ENCODE measurements around the gene RNF130.

RNF130 gene

GRCh38 chr5:180083529-180084060 is 12.0 kb upstream of the RNF130 start:
- no peak for DNase-seq

DNA sequence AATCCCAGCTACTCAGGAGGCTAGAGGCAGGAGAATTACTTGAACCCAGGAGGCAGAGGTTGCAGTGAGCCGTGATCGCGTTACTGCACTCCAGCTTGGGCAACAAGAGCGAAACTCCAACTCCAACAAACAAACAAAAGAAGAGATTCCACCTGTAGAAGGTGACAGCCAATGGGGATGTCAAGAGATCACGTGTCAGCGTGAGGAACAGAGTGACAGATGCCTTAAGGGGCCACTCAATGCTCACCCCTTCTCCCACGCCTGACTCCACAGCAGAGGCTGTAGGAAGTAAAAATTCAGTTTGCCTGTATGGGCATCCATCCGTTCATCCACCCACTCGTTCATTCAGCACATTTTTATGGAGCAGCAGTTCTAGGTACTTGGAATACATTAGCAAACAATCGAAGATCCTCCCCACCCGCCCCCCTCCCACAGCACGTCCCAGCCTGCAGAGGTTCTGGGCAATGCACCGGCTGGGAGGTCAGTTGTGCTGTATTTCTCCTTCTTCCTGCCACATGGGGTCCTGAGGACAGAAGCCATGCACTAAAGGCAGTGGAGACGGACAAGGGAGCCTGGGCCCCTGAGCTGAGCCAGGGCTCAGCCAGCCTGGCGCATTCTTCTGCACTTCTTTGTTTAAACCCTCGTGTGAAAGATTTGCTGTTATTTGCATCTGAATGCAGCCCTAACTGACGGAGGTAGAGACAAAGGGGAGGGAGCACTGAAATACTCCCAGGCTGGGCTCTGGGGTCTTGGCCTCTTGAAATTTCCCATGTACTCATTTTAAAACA is 11.3 kb upstream of the RNF130 start:
- DNase-seq = no peak

- no peak for DNase-seq
Measured at GRCh38 chr5:180081481-180081880, 9.9 kb upstream of the RNF130 start.

DNA sequence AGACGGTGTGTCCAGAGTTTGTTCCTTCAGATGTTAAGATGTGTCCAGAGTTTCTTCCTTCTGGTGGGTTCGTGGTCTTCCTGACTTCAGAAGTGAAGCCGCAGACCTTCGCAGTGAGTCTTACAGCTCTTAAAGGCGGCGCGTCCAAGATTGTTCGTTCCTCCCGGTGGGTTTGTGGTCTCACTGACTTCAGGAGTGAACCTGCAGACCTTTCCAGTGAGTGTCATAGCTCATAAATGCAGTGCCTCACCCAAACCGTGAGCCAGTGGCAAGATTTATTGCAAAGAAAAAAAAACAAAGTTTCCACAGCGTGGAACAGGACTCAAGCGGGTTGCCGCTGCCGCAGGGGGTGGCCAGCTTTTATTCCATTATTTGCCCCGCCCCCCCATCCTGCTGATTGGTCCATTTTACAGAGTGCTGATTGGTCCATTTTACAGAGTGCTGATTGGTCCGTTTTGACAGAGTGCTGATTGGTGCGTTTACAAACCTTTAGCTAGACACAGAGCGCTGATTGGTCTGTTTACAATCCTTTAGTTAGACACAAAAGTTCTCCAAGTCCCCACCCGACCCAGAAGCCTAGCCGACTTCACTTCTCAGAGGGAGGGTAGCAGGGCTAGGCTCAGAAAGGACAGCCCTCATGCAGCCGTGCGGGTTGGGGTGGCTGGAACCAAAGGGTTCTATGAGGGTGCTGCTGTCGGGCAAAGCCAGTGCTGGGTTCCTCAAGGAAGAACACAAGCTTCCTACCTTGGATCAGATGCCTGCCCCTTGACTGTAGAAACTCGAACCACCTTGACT is 9.1 kb upstream of the RNF130 start:
- peak; percentile 36 for DNase-seq

GRCh38 chr5:180079702-180080466 is 8.3 kb upstream of the RNF130 start:
- no peak for DNase-seq

- no peak for DNase-seq
Measured at GRCh38 chr5:180078348-180078747, 6.8 kb upstream of the RNF130 start.

GRCh38 chr5:180077594-180078284 is 6.2 kb upstream of the RNF130 start:
- no peak for DNase-seq

GRCh38 chr5:180075703-180076102 is 4.1 kb upstream of the RNF130 start:
- no peak for DNase-seq

DNA sequence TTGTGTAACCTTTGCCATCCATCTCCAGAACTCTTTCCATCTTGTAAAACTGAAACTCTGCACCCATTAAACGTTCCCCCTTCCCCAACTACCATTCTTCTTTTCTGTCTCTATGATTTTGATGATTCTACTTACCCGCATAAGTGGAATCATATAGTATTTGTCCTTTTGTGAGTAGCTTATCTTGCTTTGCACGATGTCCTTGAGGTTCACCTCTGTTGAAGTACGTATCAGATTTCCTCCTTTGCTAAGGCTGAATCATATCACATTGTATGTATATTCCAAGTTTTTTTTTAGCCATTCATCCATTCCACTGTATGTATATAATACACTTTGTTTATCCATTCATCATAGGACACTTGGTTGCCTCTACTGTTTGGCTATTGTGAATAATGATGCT is 2.9 kb upstream of the RNF130 start:
- no peak for DNase-seq

GRCh38 chr5:180072556-180072955 is 997 bp upstream of the RNF130 start:
- DNase-seq = no peak

- DNase-seq = no peak
Measured at GRCh38 chr5:180072256-180072548, 643 bp upstream of the RNF130 start.

- DNase-seq = no peak
Measured at GRCh38 chr5:180070756-180071530, 616 bp downstream of the RNF130 start.

GRCh38 chr5:180069589-180070247 is 1.8 kb downstream of the RNF130 start:
- DNase-seq = peak; percentile 47

GRCh38 chr5:180068519-180069090 is 3.0 kb downstream of the RNF130 start:
- no peak for DNase-seq

- no peak for DNase-seq
Measured at GRCh38 chr5:180067986-180068385, 3.6 kb downstream of the RNF130 start.

DNA sequence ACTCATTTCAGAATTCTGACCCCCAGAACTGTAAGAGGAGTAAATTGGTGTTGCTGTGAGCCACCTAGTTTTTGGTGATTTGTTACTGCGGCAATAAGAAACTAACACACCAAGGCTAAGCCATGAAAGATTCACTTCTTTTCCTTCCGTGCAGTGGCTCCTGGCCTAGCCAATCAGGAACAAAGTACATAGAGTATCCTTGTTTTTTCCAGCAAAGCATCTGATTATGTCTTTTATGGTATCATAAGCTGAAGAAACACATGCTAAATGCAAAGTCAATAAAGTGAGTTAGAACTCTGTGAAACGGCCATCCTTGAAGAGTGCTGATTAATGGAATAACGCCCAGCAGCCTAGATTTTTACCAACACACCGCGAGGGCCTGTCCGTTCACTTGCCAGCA is 11.4 kb downstream of the RNF130 start:
- DNase-seq = no peak

DNA sequence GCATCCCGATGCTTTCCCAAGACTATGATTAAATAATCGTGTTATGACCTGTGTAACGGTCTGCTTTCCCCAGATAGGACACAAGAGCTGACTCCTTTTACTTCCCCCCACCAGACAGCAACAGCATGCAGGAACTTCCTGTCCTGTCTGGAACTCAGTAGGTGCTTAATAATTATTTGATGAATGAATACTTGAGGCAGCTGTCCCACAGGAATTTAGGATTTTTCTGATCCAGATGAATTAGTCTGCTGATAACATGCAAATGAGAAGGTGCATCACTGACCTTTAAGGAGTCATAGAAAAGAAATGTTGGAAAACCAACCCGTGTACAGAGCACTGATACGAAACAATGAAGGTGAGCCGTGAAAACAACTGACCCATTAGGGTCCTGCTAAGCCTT is 12.2 kb downstream of the RNF130 start:
- no peak for DNase-seq

GRCh38 chr5:180056153-180056552 is 15.4 kb downstream of the RNF130 start:
- DNase-seq = no peak

- no peak for DNase-seq
Measured at GRCh38 chr5:180054226-180054625, 17.3 kb downstream of the RNF130 start.

GRCh38 chr5:180053061-180053602 is 18.4 kb downstream of the RNF130 start:
- DNase-seq = no peak
